ENCODE results near the gene KLHL14.

The KLHL14 gene

DNA sequence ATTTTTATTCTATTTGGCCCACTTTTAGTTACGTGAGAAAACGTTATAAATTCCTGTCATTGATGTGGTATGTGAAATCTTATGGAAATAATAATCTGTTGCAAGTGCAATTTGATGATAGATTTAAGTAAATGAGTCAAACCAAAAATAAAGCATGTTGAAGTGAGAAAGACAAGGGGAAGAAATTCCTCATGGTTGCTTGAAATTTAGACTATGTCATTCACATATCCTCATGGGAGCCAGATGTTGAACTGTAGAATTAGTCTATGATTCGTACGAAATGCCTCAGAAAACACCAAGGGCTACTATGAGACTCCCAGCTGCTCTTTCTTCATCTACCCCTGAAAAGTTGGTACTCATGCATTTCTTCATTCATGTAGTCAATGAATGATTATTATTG is 55.7 kb downstream of the KLHL14 start:
- TF ChIP-seq POLR2AphosphoS5 (IDR thresholded peaks at IDR 0.05; ENCODE audit: low read depth, low read length), result no peak
- TF ChIP-seq FOXP2 (optimal IDR thresholded peaks at IDR 0.05; ENCODE audit: borderline replicate concordance, extremely low read depth, extremely low read length, insufficient read depth), result no peak
- TF ChIP-seq TAF1 (IDR thresholded peaks at IDR 0.05; ENCODE audit: borderline replicate concordance, insufficient read depth, low read length), result no peak
- no peak for TF ChIP-seq SIN3A (IDR thresholded peaks at IDR 0.05; ENCODE audit: borderline replicate concordance, insufficient read depth, low read length)
- TF ChIP-seq, protein P1, sequence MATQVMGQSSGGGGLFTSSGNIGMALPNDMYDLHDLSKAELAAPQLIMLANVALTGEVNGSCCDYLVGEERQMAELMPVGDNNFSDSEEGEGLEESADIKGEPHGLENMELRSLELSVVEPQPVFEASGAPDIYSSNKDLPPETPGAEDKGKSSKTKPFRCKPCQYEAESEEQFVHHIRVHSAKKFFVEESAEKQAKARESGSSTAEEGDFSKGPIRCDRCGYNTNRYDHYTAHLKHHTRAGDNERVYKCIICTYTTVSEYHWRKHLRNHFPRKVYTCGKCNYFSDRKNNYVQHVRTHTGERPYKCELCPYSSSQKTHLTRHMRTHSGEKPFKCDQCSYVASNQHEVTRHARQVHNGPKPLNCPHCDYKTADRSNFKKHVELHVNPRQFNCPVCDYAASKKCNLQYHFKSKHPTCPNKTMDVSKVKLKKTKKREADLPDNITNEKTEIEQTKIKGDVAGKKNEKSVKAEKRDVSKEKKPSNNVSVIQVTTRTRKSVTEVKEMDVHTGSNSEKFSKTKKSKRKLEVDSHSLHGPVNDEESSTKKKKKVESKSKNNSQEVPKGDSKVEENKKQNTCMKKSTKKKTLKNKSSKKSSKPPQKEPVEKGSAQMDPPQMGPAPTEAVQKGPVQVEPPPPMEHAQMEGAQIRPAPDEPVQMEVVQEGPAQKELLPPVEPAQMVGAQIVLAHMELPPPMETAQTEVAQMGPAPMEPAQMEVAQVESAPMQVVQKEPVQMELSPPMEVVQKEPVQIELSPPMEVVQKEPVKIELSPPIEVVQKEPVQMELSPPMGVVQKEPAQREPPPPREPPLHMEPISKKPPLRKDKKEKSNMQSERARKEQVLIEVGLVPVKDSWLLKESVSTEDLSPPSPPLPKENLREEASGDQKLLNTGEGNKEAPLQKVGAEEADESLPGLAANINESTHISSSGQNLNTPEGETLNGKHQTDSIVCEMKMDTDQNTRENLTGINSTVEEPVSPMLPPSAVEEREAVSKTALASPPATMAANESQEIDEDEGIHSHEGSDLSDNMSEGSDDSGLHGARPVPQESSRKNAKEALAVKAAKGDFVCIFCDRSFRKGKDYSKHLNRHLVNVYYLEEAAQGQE (IDR thresholded peaks at IDR 0.05; ENCODE audit: insufficient read depth in 1 of 2, low read depth in 2 of 2, low read length in 2 of 2), result no peak

DNA sequence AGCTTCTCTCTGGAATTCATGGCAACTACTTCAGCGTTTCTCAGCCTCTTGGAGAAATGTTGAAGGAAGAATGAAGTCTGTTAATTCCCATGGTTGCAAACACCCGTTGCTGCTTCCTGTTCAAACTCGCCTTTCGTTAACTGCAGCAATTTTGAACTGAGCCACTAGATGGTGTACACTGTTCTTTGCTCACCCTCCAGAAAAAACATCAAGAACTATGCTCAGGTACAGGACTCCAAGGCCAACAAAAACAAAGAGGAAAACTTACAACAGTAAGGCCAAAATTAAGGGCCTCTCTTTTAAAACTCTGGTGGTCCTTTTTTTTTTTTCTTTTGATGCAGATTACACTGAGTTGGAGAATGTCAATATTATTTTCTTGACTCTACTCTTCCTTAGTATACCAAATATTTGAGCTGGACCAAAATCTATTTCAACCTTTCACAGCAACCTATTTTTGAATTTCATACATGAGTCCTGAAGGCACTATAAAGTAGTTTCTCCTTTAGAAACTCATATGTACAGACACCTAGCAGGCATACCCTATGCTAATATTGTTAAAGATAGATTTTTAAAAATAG is 58.2 kb downstream of the KLHL14 start:
- TF ChIP-seq, protein P1 (IDR thresholded peaks at IDR 0.05; ENCODE audit: insufficient read depth in 1 of 2, low read depth in 2 of 2, low read length in 2 of 2), result no peak
- TF ChIP-seq POLR2AphosphoS5 (IDR thresholded peaks at IDR 0.05; ENCODE audit: low read depth, low read length), result no peak
- no peak for TF ChIP-seq TAF1 (IDR thresholded peaks at IDR 0.05; ENCODE audit: borderline replicate concordance, insufficient read depth, low read length)
- TF ChIP-seq SIN3A (IDR thresholded peaks at IDR 0.05; ENCODE audit: borderline replicate concordance, insufficient read depth, low read length), result no peak
- no peak for TF ChIP-seq FOXP2 (optimal IDR thresholded peaks at IDR 0.05; ENCODE audit: borderline replicate concordance, extremely low read depth, extremely low read length, insufficient read depth)

DNA sequence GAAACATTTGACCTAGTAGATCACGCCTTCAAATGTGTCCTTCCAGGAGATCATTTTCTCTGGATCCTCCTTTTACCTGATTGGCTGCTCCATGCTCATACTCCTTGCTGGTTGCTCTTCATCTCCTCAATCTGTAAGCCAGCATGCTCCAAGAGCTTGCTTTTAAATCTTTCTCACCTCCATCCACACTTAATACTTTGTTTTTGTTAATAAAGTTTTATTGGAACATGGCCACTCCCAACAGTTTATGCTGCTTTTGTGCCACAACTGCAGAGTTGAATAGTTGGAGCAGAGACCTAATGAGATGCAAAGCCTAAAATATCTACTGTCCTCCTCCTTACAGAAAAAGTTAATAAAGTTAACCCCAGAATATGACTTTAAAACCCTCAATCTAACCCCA is 60.0 kb downstream of the KLHL14 start:
- no peak for TF ChIP-seq POLR2AphosphoS5 (IDR thresholded peaks at IDR 0.05; ENCODE audit: low read depth, low read length)
- TF ChIP-seq, protein P1 (IDR thresholded peaks at IDR 0.05; ENCODE audit: insufficient read depth in 1 of 2, low read depth in 2 of 2, low read length in 2 of 2), result no peak
- no peak for TF ChIP-seq FOXP2 (optimal IDR thresholded peaks at IDR 0.05; ENCODE audit: borderline replicate concordance, extremely low read depth, extremely low read length, insufficient read depth)
- no peak for TF ChIP-seq SIN3A (IDR thresholded peaks at IDR 0.05; ENCODE audit: borderline replicate concordance, insufficient read depth, low read length)
- no peak for TF ChIP-seq TAF1 (IDR thresholded peaks at IDR 0.05; ENCODE audit: borderline replicate concordance, insufficient read depth, low read length)

DNA sequence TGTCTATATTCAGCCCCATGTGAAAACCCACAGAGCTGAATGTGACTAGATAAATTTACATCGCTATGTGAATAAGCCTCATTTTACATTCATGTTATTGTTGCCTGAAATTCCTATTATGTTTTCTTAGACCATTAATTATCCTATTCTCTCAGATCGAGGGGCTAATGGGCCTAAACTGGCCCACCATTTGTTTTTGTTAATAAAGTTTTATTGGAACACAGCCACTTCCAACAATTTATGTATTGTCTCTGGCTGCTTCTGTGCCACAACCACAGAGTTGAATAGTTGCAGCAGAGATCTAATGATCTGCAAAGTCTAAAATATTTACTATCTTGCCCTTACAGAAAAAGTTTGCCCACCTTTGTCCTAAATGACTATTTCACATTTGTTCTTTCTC is 61.0 kb downstream of the KLHL14 start:
- TF ChIP-seq, protein P1 (IDR thresholded peaks at IDR 0.05; ENCODE audit: insufficient read depth in 1 of 2, low read depth in 2 of 2, low read length in 2 of 2), result no peak
- TF ChIP-seq SIN3A (IDR thresholded peaks at IDR 0.05; ENCODE audit: borderline replicate concordance, insufficient read depth, low read length) (no peak), TAF1 (IDR thresholded peaks at IDR 0.05; ENCODE audit: borderline replicate concordance, insufficient read depth, low read length) (no peak), POLR2AphosphoS5 (IDR thresholded peaks at IDR 0.05; ENCODE audit: low read depth, low read length) (no peak), FOXP2 (optimal IDR thresholded peaks at IDR 0.05; ENCODE audit: borderline replicate concordance, extremely low read depth, extremely low read length, insufficient read depth) (no peak)

Data from PFSK-1 (cell line).